ENCODE measurements around the gene WDR44.

DNA sequence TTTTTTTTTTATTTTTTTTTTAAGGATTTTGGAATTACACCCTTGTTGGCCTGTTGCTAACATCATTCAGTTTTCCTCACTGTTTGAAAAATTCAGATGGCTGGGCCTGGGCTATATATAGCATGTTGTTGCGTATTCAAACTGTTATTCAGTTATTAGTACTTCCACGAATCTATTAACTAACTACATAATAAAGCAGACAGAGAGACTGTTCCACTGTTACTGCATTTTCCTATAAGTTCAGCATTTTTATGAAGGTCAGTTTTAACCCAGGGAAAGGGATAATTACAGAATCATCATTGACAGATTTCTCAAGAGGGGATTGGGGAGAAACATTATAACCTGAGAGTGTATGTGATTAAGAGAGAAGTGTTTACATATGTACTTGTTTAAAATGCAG, 152.8 kb downstream of the WDR44 start:
- TF ChIP-seq, protein P1, sequence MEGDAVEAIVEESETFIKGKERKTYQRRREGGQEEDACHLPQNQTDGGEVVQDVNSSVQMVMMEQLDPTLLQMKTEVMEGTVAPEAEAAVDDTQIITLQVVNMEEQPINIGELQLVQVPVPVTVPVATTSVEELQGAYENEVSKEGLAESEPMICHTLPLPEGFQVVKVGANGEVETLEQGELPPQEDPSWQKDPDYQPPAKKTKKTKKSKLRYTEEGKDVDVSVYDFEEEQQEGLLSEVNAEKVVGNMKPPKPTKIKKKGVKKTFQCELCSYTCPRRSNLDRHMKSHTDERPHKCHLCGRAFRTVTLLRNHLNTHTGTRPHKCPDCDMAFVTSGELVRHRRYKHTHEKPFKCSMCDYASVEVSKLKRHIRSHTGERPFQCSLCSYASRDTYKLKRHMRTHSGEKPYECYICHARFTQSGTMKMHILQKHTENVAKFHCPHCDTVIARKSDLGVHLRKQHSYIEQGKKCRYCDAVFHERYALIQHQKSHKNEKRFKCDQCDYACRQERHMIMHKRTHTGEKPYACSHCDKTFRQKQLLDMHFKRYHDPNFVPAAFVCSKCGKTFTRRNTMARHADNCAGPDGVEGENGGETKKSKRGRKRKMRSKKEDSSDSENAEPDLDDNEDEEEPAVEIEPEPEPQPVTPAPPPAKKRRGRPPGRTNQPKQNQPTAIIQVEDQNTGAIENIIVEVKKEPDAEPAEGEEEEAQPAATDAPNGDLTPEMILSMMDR (conservative IDR thresholded peaks at IDR 0.05) = no peak
- TF ChIP-seq ZFX (IDR thresholded peaks at IDR 0.05) = no peak

All from C4-2B (cell line).